Measurements from ENCODE around the gene TADA3. TPM values are rescaled to one million over a fixed set of nuclear protein-coding genes. Genes with fewer than 3 reads are reported as not detected.

Gene TADA3
- total RNA-seq, 1 donor from 2014 or later = 25.4 TPM

- peak; percentile 59 to 60 for DNase-seq (ENCODE audit: low read depth in 2 of 2)
Measured at GRCh38 chr3:9809615-9810432, 17.6 kb upstream of the TADA3 start, which contains the start of gene TTLL3. TTLL3 (plus strand) TSS chr3:9810262; CDS start chr3:9810662, 400 bp downstream.

GRCh38 chr3:9809239-9809614 is 17.0 kb upstream of the TADA3 start:
- DNase-seq (ENCODE audit: low read depth in 2 of 2) = no peak

GRCh38 chr3:9808345-9809037 is 16.2 kb upstream of the TADA3 start:
- DNase-seq (ENCODE audit: low read depth in 2 of 2) = peak; percentile 51 to 62

- no peak for DNase-seq (ENCODE audit: low read depth in 2 of 2)
Measured at GRCh38 chr3:9807981-9808344, 15.7 kb upstream of the TADA3 start.

- DNase-seq (ENCODE audit: low read depth in 2 of 2) = no peak
Measured at GRCh38 chr3:9806688-9807589, 14.7 kb upstream of the TADA3 start.

GRCh38 chr3:9806137-9806536 is 13.9 kb upstream of the TADA3 start:
- DNase-seq (ENCODE audit: low read depth in 2 of 2) = no peak

- DNase-seq (ENCODE audit: low read depth in 2 of 2) = no peak
Measured at GRCh38 chr3:9804996-9805395, 12.7 kb upstream of the TADA3 start.

GRCh38 chr3:9803494-9803893 is 11.2 kb upstream of the TADA3 start:
- DNase-seq (ENCODE audit: low read depth in 2 of 2) = no peak

GRCh38 chr3:9800529-9800928 is 8.3 kb upstream of the TADA3 start:
- DNase-seq (ENCODE audit: low read depth in 2 of 2) = peak in 1 of 2 donors; percentile 23

- DNase-seq (ENCODE audit: low read depth in 2 of 2) = peak in 1 of 2 donors; percentile 21
Measured at GRCh38 chr3:9797196-9797945, 5.1 kb upstream of the TADA3 start.

GRCh38 chr3:9795207-9795606 is 2.9 kb upstream of the TADA3 start:
- DNase-seq (ENCODE audit: low read depth in 2 of 2) = no peak

GRCh38 chr3:9794400-9794799 is 2.1 kb upstream of the TADA3 start:
- no peak for DNase-seq (ENCODE audit: low read depth in 2 of 2)

- peak; percentile 60 to 64 for DNase-seq (ENCODE audit: low read depth in 2 of 2)
Measured at GRCh38 chr3:9793161-9793781, 998 bp upstream of the TADA3 start.

- DNase-seq (ENCODE audit: low read depth in 2 of 2) = no peak
Measured at GRCh38 chr3:9791790-9792404, 376 bp downstream of the TADA3 start.

GRCh38 chr3:9791127-9791526 is 1.1 kb downstream of the TADA3 start:
- no peak for DNase-seq (ENCODE audit: low read depth in 2 of 2)

GRCh38 chr3:9787714-9788113 is 4.6 kb downstream of the TADA3 start:
- no peak for DNase-seq (ENCODE audit: low read depth in 2 of 2)

GRCh38 chr3:9786825-9787669 is 5.2 kb downstream of the TADA3 start:
- DNase-seq (ENCODE audit: low read depth in 2 of 2) = no peak

GRCh38 chr3:9786209-9786739 is 6.0 kb downstream of the TADA3 start:
- DNase-seq (ENCODE audit: low read depth in 2 of 2) = no peak

- no peak for DNase-seq (ENCODE audit: low read depth in 2 of 2)
Measured at GRCh38 chr3:9785602-9786001, 6.7 kb downstream of the TADA3 start.
